GM12865 (cell line): ENCODE results near the gene CLECL1.
A peak's percentile ranks its signal among the peaks of the same experiment; 100 is the strongest.

Source experiments
- DNase-seq: peaks from one replicate; pipeline ENCODE4 v3.0.0; 2010; ENCODE audit warnings: low read depth
- H3K4me3 ChIP-seq: 2 replicates; pipeline ENCODE4 v1.5.1; 2011; ENCODE audit warnings: mild to moderate bottlenecking, low read depth, low read length, control low read depth
- CTCF ChIP-seq: IDR thresholded peaks from 2 replicates; pipeline ENCODE4 v1.5.1; 2011; ENCODE audit warnings: low read length, control low read depth, low read depth, inconsistent platforms; ENCODE audit not compliant: insufficient read depth; ENCODE audit errors: missing control alignments

Gene CLECL1

DNA sequence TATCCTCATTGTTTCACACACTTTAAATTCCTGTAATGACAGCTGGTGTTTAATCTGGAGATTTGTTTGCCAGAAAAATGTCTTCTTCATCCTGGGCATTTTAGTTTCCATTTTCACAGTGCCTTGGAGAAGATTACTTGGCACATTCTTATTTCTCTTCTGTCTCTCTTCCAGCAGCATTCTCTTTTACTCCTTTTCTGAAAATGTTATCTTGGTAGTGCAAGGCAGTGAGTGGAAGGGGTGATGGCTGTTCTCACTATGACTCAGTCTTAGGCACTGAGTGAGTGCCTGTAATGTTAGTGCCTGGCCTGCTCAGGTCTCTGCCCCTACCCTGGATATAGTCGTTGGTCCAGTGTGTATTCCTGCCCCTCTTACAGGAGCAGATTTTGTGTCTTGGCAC is 13.1 kb downstream of the CLECL1 start:
- TF ChIP-seq CTCF, result no peak
- peak; percentile 63 for DNase-seq
- no peak overlapping the region for H3K4me3 ChIP-seq

DNA sequence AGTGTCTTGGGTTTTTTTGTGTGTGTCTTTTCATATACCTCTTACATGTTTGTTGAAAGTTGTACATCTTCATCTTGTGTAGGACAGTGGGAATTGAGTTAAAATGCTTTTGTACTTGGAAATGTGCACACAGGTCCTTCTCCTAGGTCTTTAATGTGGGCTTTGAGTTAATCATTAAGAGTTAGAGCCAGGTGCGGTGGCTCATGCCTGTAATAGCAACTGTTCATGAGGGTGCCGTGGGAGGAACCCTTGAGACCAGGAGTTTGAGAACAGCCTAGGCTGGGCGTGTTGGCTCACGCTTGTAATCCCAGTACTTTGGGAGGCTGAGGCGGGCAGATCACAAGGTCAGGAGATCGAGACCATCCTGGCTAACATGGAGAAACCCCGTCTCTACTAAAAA is 13.9 kb downstream of the CLECL1 start:
- no peak for TF ChIP-seq CTCF
- no peak for DNase-seq
- no peak overlapping the region for H3K4me3 ChIP-seq

DNA sequence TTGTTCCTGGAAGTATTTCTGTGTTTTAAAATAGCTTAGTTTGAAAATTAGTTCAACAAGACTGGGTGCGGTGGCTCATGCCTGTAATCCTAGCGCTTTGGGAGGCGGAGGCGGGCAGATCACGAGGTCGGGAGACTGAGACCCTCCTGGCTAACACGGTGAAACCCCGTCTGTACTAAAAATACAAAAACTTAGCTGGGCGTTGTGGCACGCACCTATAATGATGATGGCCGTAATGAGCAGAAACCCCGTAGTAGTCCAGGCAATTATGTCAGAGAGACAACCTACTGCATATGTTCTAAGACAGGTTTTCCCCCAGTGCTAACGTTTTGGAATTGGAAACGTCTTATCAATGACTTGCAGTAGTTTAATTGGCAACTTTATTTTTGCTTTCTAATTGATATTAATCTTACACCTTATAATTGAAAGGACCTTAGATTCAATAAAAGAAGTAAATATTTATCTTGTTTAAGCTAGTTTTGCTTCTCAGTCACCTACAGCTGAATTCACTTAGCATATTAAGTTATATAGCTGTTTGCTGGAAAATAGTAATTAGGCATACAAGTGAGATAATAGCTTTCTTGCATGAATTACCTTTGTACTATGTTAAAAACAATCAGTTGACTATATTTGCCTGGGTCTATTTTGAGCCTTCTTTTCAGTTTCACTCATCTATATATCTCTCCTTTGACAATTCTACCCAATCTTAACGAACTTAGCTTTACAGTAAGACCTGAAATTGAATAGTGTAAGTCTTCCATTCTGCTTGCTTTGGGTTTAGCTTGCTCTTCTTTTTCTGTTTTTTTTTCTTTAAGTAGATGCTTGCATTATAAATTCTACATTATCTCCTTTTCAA is 15.6 kb downstream of the CLECL1 start:
- TF ChIP-seq CTCF, result no peak
- no peak overlapping the region; the same call in 1 of the 2 replicates for H3K4me3 ChIP-seq

DNA sequence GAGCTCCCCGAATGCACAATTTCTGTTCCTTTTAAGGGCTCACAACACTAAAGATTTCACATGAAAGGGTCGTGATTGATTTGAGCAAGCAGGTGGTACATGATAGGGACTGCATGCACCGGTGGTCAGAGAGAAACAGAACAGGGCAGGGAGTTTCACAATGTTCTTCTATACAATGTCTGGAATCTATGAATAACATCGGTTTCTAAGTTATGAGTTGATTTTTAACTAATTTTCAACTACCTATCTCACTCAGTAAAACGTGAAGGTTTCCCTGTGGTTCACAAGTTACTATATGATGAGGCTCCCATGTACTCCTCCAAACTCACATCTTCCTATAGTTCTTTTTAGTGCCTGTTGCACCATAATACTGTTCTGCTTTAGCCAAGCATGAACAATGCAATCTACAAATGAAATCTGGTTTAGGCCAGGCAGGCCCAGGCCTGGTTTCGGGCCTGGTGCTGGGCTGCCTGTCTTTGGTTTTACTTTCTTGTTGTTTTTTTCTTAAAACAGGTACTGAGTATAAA is 19.8 kb downstream of the CLECL1 start:
- peak overlapping the region; percentile 27; the same call in 1 of the 2 replicates for H3K4me3 ChIP-seq
- peak; percentile 78 for DNase-seq

More for the DNA sequence above, 15.6 kb downstream of the CLECL1 start:
- peak; percentile 50 for DNase-seq

GRCh38 chr12:9711664-9712063 is 21.2 kb downstream of the CLECL1 start:
- TF ChIP-seq CTCF, result no peak
- no peak for DNase-seq
- H3K4me3 ChIP-seq, result no peak overlapping the region

- no peak overlapping the region for H3K4me3 ChIP-seq
- DNase-seq, result no peak
- no peak for TF ChIP-seq CTCF
Measured at GRCh38 chr12:9710584-9711375, 22.1 kb downstream of the CLECL1 start.

DNA sequence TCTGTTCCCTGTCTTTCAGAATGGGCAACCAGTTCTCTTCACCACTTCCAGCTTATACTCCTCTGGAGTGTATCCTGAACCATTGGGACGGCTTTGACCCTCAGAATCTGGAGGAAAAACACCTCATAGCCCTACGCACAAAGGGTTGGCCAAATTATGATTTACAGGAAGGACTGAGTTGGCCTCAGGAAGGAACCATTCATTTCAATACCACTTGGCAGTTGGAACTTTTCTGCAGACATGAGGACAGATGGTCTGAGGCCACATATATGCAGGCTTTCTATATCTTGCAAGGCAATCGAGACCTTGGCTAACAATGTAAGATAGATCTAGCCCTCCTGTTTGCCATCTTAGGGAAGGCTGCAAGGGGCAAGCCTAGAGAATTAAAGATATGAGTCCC is 24.0 kb downstream of the CLECL1 start:
- no peak for DNase-seq
- H3K4me3 ChIP-seq, result no peak overlapping the region
- no peak for TF ChIP-seq CTCF
